Measurements from ENCODE around the gene PLCD4.
A peak's percentile ranks its signal among the peaks of the same experiment; 100 is the strongest.

Gene PLCD4

GRCh38 chr2:218671097-218671653, 63.5 kb downstream of the PLCD4 start:
- no peaks in the 10 kb centered on the region for H3K9me3 ChIP-seq (ENCODE audit: control insufficient read depth, low read length)
- peak overlapping the region; percentile 96 for H3K9ac ChIP-seq (ENCODE audit: low read length)
- H3K27me3 ChIP-seq (replicated peaks; ENCODE audit: control insufficient read depth, insufficient read depth, low read length), result no peaks in the 10 kb centered on the region
- peak overlapping the region; percentile 97 for H3K4me3 ChIP-seq (ENCODE audit: low read length)
- DNase-seq (ENCODE audit: low read depth), result peak; percentile 36
- H3K4me1 ChIP-seq (ENCODE audit: control insufficient read depth, insufficient read depth, low read length), result peaks cover 13% of the 10 kb centered on the region
- peaks cover 22% of the 10 kb centered on the region for H3K36me3 ChIP-seq (ENCODE audit: control insufficient read depth, insufficient read depth, low read length, severe bottlenecking)

DNA sequence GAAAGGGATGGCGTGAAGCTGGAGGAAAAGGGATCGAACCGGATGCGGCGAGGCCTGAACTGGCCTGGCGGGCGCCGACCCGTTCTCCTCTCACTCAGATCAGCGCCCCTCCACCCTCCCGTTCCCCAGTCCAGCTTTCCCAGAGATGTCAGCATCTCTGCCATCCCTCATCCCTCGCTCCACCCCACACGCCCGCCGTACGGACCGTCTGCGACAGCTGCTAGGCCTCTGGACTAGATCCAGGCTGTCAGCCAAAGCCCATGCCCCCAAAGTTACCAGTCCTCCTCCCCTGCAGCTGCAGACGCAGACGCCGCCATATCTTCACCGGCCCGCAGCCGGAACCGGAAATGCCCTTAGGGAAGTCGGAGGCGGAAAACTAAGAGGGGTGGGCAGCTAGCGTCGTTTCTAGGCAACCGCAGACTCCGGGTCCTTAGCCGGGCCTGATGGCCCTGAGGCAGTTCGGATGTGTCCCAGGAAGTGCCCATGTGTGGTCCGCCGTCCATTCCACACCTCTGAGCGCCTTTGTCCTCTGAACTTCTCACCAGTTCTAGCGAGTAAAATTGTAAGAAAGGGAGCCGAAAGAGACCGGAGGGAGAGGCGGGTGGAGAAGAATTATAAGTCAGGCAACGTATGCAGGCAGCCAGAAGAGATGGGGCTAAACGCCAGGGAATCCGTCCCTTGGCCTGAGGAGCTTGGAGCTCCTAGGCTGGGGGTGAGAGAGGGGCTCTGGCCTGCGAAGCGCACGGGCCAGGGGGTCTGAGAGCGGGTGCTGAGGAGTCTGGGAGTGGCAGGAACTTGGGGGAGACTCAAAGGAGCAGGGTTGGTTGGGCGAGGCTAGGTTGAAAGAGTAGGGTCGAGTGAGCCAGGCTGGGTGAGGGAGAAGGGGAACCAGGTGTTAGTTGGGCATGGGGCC, 64.2 kb downstream of the PLCD4 start, which contains the start of the genes RNF25 and STK36:
TSS of gene RNF25 (minus strand) at position 349 of the 913 bp plus-strand sequence. CDS start at position 317, 32 bp downstream.
TSS of gene STK36 (plus strand) at position 433 of the 913 bp plus-strand sequence. CDS start 744 bp downstream, outside the sequence.
- DNase-seq (ENCODE audit: low read depth), result peak; percentile 97
- H3K9ac ChIP-seq (ENCODE audit: low read length), result peak within 1 kb of the TSS; percentile 96
- peaks cover 13% of the 10 kb centered on the region for H3K4me1 ChIP-seq (ENCODE audit: control insufficient read depth, insufficient read depth, low read length)
- peak within 1 kb of the TSS; percentile 97 for H3K4me3 ChIP-seq (ENCODE audit: low read length)
- H3K27me3 ChIP-seq (replicated peaks; ENCODE audit: control insufficient read depth, insufficient read depth, low read length), result no peaks in the 10 kb centered on the region
- H3K9me3 ChIP-seq (ENCODE audit: control insufficient read depth, low read length), result no peaks in the 10 kb centered on the region
- peaks cover 18% of the 10 kb centered on the region for H3K36me3 ChIP-seq (ENCODE audit: control insufficient read depth, insufficient read depth, low read length, severe bottlenecking)

DNA sequence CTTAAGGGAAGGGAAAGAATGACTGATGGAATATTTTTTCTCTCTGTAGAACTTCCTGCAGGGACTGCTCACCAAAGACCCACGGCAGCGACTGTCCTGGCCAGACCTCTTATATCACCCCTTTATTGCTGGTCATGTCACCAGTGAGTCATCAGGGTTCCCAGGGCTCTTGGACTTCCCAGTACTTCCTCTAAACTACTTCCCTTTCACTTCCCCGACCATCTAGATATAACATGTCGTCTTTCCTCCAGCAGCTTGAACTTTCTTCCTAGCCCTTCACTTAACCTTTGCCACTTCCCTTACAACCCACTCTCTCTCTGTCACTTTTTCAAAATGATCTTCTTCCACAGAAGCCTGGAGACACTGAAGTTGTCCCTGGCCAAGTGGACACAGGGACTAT, 71.4 kb downstream of the PLCD4 start:
- H3K36me3 ChIP-seq (ENCODE audit: control insufficient read depth, insufficient read depth, low read length, severe bottlenecking), result peaks cover 47% of the 10 kb centered on the region
- H3K9ac ChIP-seq (ENCODE audit: low read length), result no peak overlapping the region
- no peaks in the 10 kb centered on the region for H3K27me3 ChIP-seq (replicated peaks; ENCODE audit: control insufficient read depth, insufficient read depth, low read length)
- H3K4me1 ChIP-seq (ENCODE audit: control insufficient read depth, insufficient read depth, low read length), result no peaks in the 10 kb centered on the region
- H3K9me3 ChIP-seq (ENCODE audit: control insufficient read depth, low read length), result no peaks in the 10 kb centered on the region
- no peak for DNase-seq (ENCODE audit: low read depth)
- no peak overlapping the region for H3K4me3 ChIP-seq (ENCODE audit: low read length)

DNA sequence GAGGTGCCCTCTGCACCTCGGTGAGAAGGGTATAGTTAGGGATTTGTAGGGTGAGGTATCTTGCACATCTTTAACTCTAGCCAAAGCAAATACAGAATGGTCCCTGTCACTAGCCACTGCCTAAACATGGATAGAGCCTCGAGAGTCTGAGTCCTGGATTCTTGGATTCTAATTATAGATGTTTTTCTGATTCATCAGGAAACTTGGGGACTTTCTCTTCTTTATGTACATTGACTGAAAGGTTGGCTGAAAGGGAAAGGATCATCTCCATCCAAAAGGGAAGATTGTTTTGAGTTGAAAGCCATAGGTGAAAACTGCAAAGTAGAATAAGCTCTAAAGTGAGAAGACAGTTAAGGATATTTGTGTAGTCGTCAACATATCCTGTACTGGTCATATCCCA, 72.4 kb downstream of the PLCD4 start:
- Histone ChIP-seq H3K27me3 (replicated peaks; ENCODE audit: control insufficient read depth, insufficient read depth, low read length) (no peaks in the 10 kb centered on the region), H3K36me3 (ENCODE audit: control insufficient read depth, insufficient read depth, low read length, severe bottlenecking) (peaks cover 51% of the 10 kb centered on the region), H3K4me1 (ENCODE audit: control insufficient read depth, insufficient read depth, low read length) (no peaks in the 10 kb centered on the region), H3K4me3 (ENCODE audit: low read length) (no peak overlapping the region), H3K9ac (ENCODE audit: low read length) (no peak overlapping the region), H3K9me3 (ENCODE audit: control insufficient read depth, low read length) (no peaks in the 10 kb centered on the region)
- DNase-seq (ENCODE audit: low read depth), result no peak
